Gastroesophageal sphincter (tissue), 4 donors: ENCODE data around the gene CRYBA2. TPM values are rescaled to one million over a fixed set of nuclear protein-coding genes. Genes with fewer than 3 reads are reported as not detected.

Experiments
- ATAC-seq: fragments of 150-250 bp; one replicate; pipeline ENCODE4 v1.9.1; 2016; ENCODE audit warnings: mild to moderate bottlenecking, moderate library complexity
- H3K27ac ChIP-seq, 4 donors: fragments of 200-600 bp; sonication (generic) in 3 of 4; 1 replicate in 3 of 4; 2 replicates in 1 of 4; pipeline ENCODE4 v1.5.1; 2016 to 2019
- H3K27me3 ChIP-seq: fragments of 200-600 bp; sonication (generic); one replicate; pipeline ENCODE4 v1.5.1; 2019
- H3K36me3 ChIP-seq, 2 donors: fragments of 200-600 bp; sonication (generic); one replicate each; pipeline ENCODE4 v1.5.1; 2019; ENCODE audit warnings: control low read depth in 1 of 2
- H3K4me1 ChIP-seq, 3 donors: fragments of 200-600 bp; sonication (generic); 1 replicate in 2 of 3; 2 replicates in 1 of 3; pipeline ENCODE4 v1.5.1; 2016 to 2019; ENCODE audit warnings: control low read depth in 2 of 3
- H3K4me3 ChIP-seq, 2 donors: fragments of 200-600 bp; sonication (generic); one replicate each; pipeline ENCODE4 v1.5.1; 2019; ENCODE audit warnings: mild to moderate bottlenecking in 1 of 2, moderate library complexity in 1 of 2
- H3K9me3 ChIP-seq, 3 donors: fragments of 200-600 bp; sonication (generic); one replicate each; pipeline ENCODE4 v1.5.1; 2017 to 2019; ENCODE audit warnings: control low read depth in 2 of 3
- CTCF ChIP-seq, 4 experiments: fragments of 200-600 bp in 2 of 4; fragments of 450-650 bp in 2 of 4; sonication (generic) in 1 of 4; IDR thresholded peaks; one replicate each; pipeline ENCODE4 v1.5.1; 2017 to 2019; ENCODE audit warnings: antibody characterized with exemption in 4 of 4, mild to moderate bottlenecking in 2 of 4, moderate library complexity in 2 of 4
- EP300 ChIP-seq: sonication (generic); formaldehyde crosslinking; IDR thresholded peaks from one replicate; pipeline ENCODE4 v1.6.1; 2017; ENCODE audit warnings: antibody characterized with exemption, mild to moderate bottlenecking
- POLR2A ChIP-seq, 2 donors: fragments of 450-650 bp; IDR thresholded peaks; one replicate each; pipeline ENCODE4 v1.6.1; 2017; ENCODE audit warnings: antibody characterized with exemption in 2 of 2, mild to moderate bottlenecking in 2 of 2, moderate library complexity in 1 of 2
- POLR2AphosphoS5 ChIP-seq: sonication (generic); formaldehyde crosslinking; IDR thresholded peaks from one replicate; pipeline ENCODE4 v1.6.1; 2017; ENCODE audit warnings: antibody characterized with exemption
- WGBS, 2 donors: methylation state at CpG; one replicate each; pipeline ENCODE4 v1.1.5; 2018; ENCODE audit warnings: low coverage in 1 of 2; 5-methylcytosine and 5-hydroxymethylcytosine counted together
- total RNA-seq, 4 donors: library from RNA; depleted of rRNA; stranded (reverse); fragments of >200 nt; gene quantifications; one replicate each; pipeline ENCODE4 v1.1.0, GENCODE V29; 2016

CRYBA2 gene
- total RNA-seq, 4 donors from 2014 or later: not detected

- H3K27me3 ChIP-seq: peaks cover 88% of the 10 kb centered on the region
- H3K4me3 ChIP-seq: no peak overlapping the region
- H3K36me3 ChIP-seq: no peaks in the 10 kb centered on the region
- no peaks in the 10 kb centered on the region for H3K9me3 ChIP-seq
- no peak for ATAC-seq
- H3K4me1 ChIP-seq: no peaks in the 10 kb centered on the region
- H3K27ac ChIP-seq: no peak overlapping the region
- TF ChIP-seq POLR2A (IDR thresholded peaks at IDR 0.05) (no peak), CTCF (IDR thresholded peaks at IDR 0.05) (no peak), EP300 (no peak), POLR2AphosphoS5 (no peak)
- whole genome bisulfite sequencing, 2 donors: no CpG with 5 or more reads among the region's 1 CpG
Observed at GRCh38 chr2:218970894-218971293, 22.3 kb downstream of the CRYBA2 start.

- no peak for TF ChIP-seq EP300
- no peak for TF ChIP-seq POLR2A (IDR thresholded peaks at IDR 0.05)
- no peak for TF ChIP-seq POLR2AphosphoS5
- TF ChIP-seq CTCF (IDR thresholded peaks at IDR 0.05): no peak
- WGBS, 2 donors: 19 to 47% methylated on average over 2 to 3 of the region's 5 CpGs
- ATAC-seq: no peak
- H3K27me3 ChIP-seq: peaks cover 97% of the 10 kb centered on the region
- H3K27ac ChIP-seq: no peak overlapping the region
- H3K4me1 ChIP-seq: peaks cover 0 to 28% (median 5%) of the 10 kb centered on the region in 3 donors
- H3K4me3 ChIP-seq: no peak overlapping the region
- H3K36me3 ChIP-seq: no peaks in the 10 kb centered on the region
- no peaks in the 10 kb centered on the region for H3K9me3 ChIP-seq
Observed at GRCh38 chr2:218964041-218964771, 29.0 kb downstream of the CRYBA2 start.

- H3K9me3 ChIP-seq: no peaks in the 10 kb centered on the region
- no peak for ATAC-seq
- no peaks in the 10 kb centered on the region for H3K36me3 ChIP-seq
- peaks cover 0 to 31% (median 5%) of the 10 kb centered on the region in 3 donors for H3K4me1 ChIP-seq
- 18 to 20% methylated on average over 3 to 5 of the region's 5 CpGs for WGBS, 2 donors
- peaks cover 98% of the 10 kb centered on the region for H3K27me3 ChIP-seq
- TF ChIP-seq POLR2AphosphoS5: no peak
- no peak for TF ChIP-seq POLR2A (IDR thresholded peaks at IDR 0.05)
- no peak for TF ChIP-seq EP300
- TF ChIP-seq CTCF (IDR thresholded peaks at IDR 0.05): no peak
- no peak overlapping the region for H3K4me3 ChIP-seq
- H3K27ac ChIP-seq: no peak overlapping the region
Observed at GRCh38 chr2:218963601-218964000, 29.6 kb downstream of the CRYBA2 start.

- no peaks in the 10 kb centered on the region for H3K9me3 ChIP-seq
- peaks cover 0 to 31% (median 5%) of the 10 kb centered on the region in 3 donors for H3K4me1 ChIP-seq
- 0 to 3% methylated on average over 5 to 14 of the region's 42 CpGs for WGBS, 2 donors
- TF ChIP-seq EP300 (no peak), POLR2A (IDR thresholded peaks at IDR 0.05) (no peak), POLR2AphosphoS5 (no peak), CTCF (IDR thresholded peaks at IDR 0.05) (no peak)
- no peak overlapping the region for H3K27ac ChIP-seq
- H3K4me3 ChIP-seq: no peak overlapping the region
- peaks cover 98% of the 10 kb centered on the region for H3K27me3 ChIP-seq
- ATAC-seq: no peak
- H3K36me3 ChIP-seq: no peaks in the 10 kb centered on the region
Observed at GRCh38 chr2:218962859-218963492, 30.2 kb downstream of the CRYBA2 start.
